ENCODE data around the gene HIBADH. TPM values are rescaled to one million over a fixed set of nuclear protein-coding genes. Genes with fewer than 3 reads are reported as not detected.

Gene HIBADH
- total RNA-seq, 1 experiment from 2014 or later = 23.2 TPM

- Histone ChIP-seq H3K4me2 (ENCODE audit: insufficient read depth, insufficient read length, low read length) (no peak overlapping the region), H3K79me2 (ENCODE audit: insufficient read depth, low read length) (no peaks in the 10 kb centered on the region), H3K27ac (ENCODE audit: insufficient read length, low read depth, low read length) (no peak overlapping the region), H2AFZ (ENCODE audit: low read length) (no peak overlapping the region), H4K20me1 (ENCODE audit: control insufficient read depth, insufficient read depth, insufficient read length) (no peaks in the 10 kb centered on the region), H4K5ac (ENCODE audit: insufficient read length, low read depth, low read length) (no peak overlapping the region), H4K8ac (replicated peaks; ENCODE audit: insufficient read length, low read depth, low read length) (no peak overlapping the region), H3K23ac (ENCODE audit: insufficient read length, low read depth, low read length) (no peak overlapping the region), H2BK12ac (ENCODE audit: insufficient read length, low read depth, low read length) (no peak overlapping the region), H3K56ac (ENCODE audit: insufficient read length, low read depth, low read length) (no peak overlapping the region), H3K14ac (ENCODE audit: insufficient read depth, low read length) (no peak overlapping the region), H3K18ac (ENCODE audit: insufficient read length, low read depth, low read length) (no peak overlapping the region), H2BK15ac (ENCODE audit: low read depth, low read length) (no peak overlapping the region), H4K91ac (ENCODE audit: insufficient read length, low read depth, low read length) (no peak overlapping the region), H2BK20ac (ENCODE audit: low read depth, low read length, poor library complexity, severe bottlenecking) (no peak overlapping the region), H3K9ac (ENCODE audit: extremely low read depth, insufficient read length, low read length) (no peak overlapping the region), H3T11ph (ENCODE audit: low read length) (no peak overlapping the region), H3K4ac (ENCODE audit: low read depth, low read length) (no peak overlapping the region), H2BK5ac (ENCODE audit: insufficient read length, low read length) (no peak overlapping the region), H3K79me1 (ENCODE audit: insufficient read depth, low read depth, low read length, poor library complexity, severe bottlenecking) (no peaks in the 10 kb centered on the region), H2BK120ac (ENCODE audit: low read depth, low read length, poor library complexity, severe bottlenecking) (no peak overlapping the region), H3K23me2 (ENCODE audit: insufficient read length, low read depth, low read length, poor library complexity, severe bottlenecking) (no peaks in the 10 kb centered on the region), H2AK5ac (ENCODE audit: insufficient read length, low read length) (no peak overlapping the region), H3K4me1 (ENCODE audit: insufficient read depth, low read length) (no peaks in the 10 kb centered on the region; the same call in 1 of the 2 replicates), H3K9me3 (ENCODE audit: control insufficient read depth, low read depth, low read length) (peaks cover 4% of the 10 kb centered on the region), H3K27me3 (ENCODE audit: insufficient read depth, low read length) (no peaks in the 10 kb centered on the region)
- peaks cover 29 to 32% (median 29%) of the 10 kb centered on the region in 3 experiments for H3K36me3 Mint-ChIP-seq (ENCODE audit: insufficient read depth in 1 of 3, low read depth in 3 of 3)
- no peaks in the 10 kb centered on the region for H3K27me3 Mint-ChIP-seq (ENCODE audit: low read depth)
- no peak overlapping the region for H3K27ac Mint-ChIP-seq
- no peak for TF ChIP-seq CTCF (conservative IDR thresholded peaks at IDR 0.05)
- WGBS (ENCODE audit: extremely low coverage, insufficient read length, low lambda C conversion rate) = no CpG with 5 or more reads among the region's 7 CpGs
- H3K4me1 Mint-ChIP-seq = peaks cover 5% of the 10 kb centered on the region in 2 experiments; a peak in 1 of 4 replicates
- H3K4me3 Mint-ChIP-seq = no peak overlapping the region
- peaks cover 16 to 19% of the 10 kb centered on the region in 2 experiments for H3K9me3 Mint-ChIP-seq
- DNase-seq = no peak
These were observed 47.1 kb downstream of the HIBADH start for GRCh38 chr7:27615420-27616185.

Data from H9 (cell line).